AG04449 (cell line): ENCODE data around the gene IFRD1.

Source experiments
- CTCF ChIA-PET: fragments of 350-600 bp; formaldehyde crosslinking; extraction: SDS; loops from one replicate; lab custom pipeline; 2021; ENCODE audit warnings: antibody characterized with exemption; lab: Yijun Ruan, JAX
- POLR2A ChIA-PET: fragments of 400-600, 350-600 bp; formaldehyde crosslinking; extraction: SDS; loops from one replicate; lab custom pipeline; 2020; ENCODE audit warnings: antibody characterized with exemption, inconsistent platforms; lab: Yijun Ruan, JAX
- DNase-seq: peaks from one replicate; pipeline ENCODE4 v3.0.0-alpha.2; 2010; ENCODE audit warnings: low read depth, low spot score
- H3K4me3 ChIP-seq: 2 replicates; pipeline ENCODE4 v1.5.1; 2011; ENCODE audit warnings: low read depth, mild to moderate bottlenecking, control low read depth, low read length
- CTCF ChIP-seq: IDR thresholded peaks from one replicate; pipeline ENCODE4 v1.5.1; 2011; ENCODE audit warnings: mild to moderate bottlenecking, moderate library complexity, low read length, control low read depth, inconsistent platforms; ENCODE audit not compliant: insufficient read depth; ENCODE audit errors: missing control alignments

IFRD1 gene

GRCh38 chr7:112517487-112517886 lies 67.2 kb downstream of the IFRD1 start:
- TF ChIP-seq CTCF: no peak
- POLR2A ChIA-PET: no interaction called here
- DNase-seq: no peak
- no peak overlapping the region for H3K4me3 ChIP-seq
- CTCF ChIA-PET: no interaction called here

- POLR2A ChIA-PET: no interaction called here
- no peak for TF ChIP-seq CTCF
- CTCF ChIA-PET: no interaction called here
- DNase-seq: no peak
- no peak overlapping the region for H3K4me3 ChIP-seq
Measured at GRCh38 chr7:112520787-112521186, 70.5 kb downstream of the IFRD1 start.

GRCh38 chr7:112521942-112522341 lies 71.7 kb downstream of the IFRD1 start:
- DNase-seq: no peak
- CTCF ChIA-PET: no interaction called here
- POLR2A ChIA-PET: no interaction called here
- H3K4me3 ChIP-seq: no peak overlapping the region
- TF ChIP-seq CTCF: no peak

GRCh38 chr7:112523871-112524270 lies 73.6 kb downstream of the IFRD1 start:
- no peak for DNase-seq
- H3K4me3 ChIP-seq: no peak overlapping the region
- TF ChIP-seq CTCF: no peak
- ChIA-PET POLR2A (no interaction called here), CTCF (no interaction called here)
